ENCODE results near the gene OPA3.
A peak's percentile ranks its signal among the peaks of the same experiment; 100 is the strongest.

The OPA3 gene

GRCh38 chr19:45478454-45479238 is 106.0 kb downstream of the OPA3 start:
- Histone ChIP-seq H3K9ac (ENCODE audit: low read depth, low read length) (peak overlapping the region; percentile 87), H3K4me2 (ENCODE audit: low read length) (peak overlapping the region; percentile 85), H3K9me3 (replicated peaks; ENCODE audit: low read length) (no peaks in the 10 kb centered on the region), H3K27me3 (ENCODE audit: control insufficient read depth, insufficient read depth, low read length) (no peaks in the 10 kb centered on the region), H3K36me3 (ENCODE audit: insufficient read depth, low read length) (no peaks in the 10 kb centered on the region), H3K4me1 (ENCODE audit: control insufficient read depth, insufficient read depth, low read length) (peaks cover 18% of the 10 kb centered on the region), H3K4me3 (ENCODE audit: low read length) (peak overlapping the region; percentile 72)

- Histone ChIP-seq H3K9me3 (replicated peaks; ENCODE audit: low read length) (no peaks in the 10 kb centered on the region), H3K4me1 (ENCODE audit: control insufficient read depth, insufficient read depth, low read length) (peaks cover 18% of the 10 kb centered on the region), H3K36me3 (ENCODE audit: insufficient read depth, low read length) (no peaks in the 10 kb centered on the region), H3K4me2 (ENCODE audit: low read length) (peak overlapping the region; percentile 85), H3K4me3 (ENCODE audit: low read length) (peak overlapping the region; percentile 72), H3K9ac (ENCODE audit: low read depth, low read length) (peak overlapping the region; percentile 87), H3K27me3 (ENCODE audit: control insufficient read depth, insufficient read depth, low read length) (no peaks in the 10 kb centered on the region)
These were observed 106.7 kb downstream of the OPA3 start for GRCh38 chr19:45477713-45478453.

Data from skeletal muscle satellite cell (primary cell).